ENCODE measurements around the gene SBNO1.
"Not testable (repeated sequence)": the region's sequence is repeated elsewhere in the genome, so short reads cannot be mapped to it uniquely, and the experiment has no call there.

The SBNO1 gene

GRCh38 chr12:123388177-123388950 lies 23.7 kb upstream of the SBNO1 start:
- no peak for FAIRE-seq

GRCh38 chr12:123387508-123388176 lies 23.0 kb upstream of the SBNO1 start:
- no peak for FAIRE-seq

DNA sequence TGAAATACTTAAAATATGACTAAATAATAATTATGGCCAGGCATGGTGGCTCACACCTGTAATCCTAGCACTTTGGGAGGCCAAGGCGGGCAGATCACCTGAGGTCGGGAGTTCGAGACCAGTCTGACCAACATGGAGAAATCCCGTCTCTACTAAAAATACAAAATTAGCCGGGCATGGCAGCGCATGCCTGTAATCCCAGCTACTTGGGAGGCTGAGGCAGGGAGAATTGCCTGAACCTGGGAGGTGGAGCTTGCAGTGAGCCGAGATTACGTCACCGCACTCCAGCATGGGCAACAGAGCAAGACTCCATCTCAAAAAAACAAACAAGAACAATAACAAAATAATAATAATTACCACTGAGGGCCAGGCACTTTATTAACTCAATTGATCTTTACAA lies 20.9 kb upstream of the SBNO1 start:
- not testable (repeated sequence) for FAIRE-seq

DNA sequence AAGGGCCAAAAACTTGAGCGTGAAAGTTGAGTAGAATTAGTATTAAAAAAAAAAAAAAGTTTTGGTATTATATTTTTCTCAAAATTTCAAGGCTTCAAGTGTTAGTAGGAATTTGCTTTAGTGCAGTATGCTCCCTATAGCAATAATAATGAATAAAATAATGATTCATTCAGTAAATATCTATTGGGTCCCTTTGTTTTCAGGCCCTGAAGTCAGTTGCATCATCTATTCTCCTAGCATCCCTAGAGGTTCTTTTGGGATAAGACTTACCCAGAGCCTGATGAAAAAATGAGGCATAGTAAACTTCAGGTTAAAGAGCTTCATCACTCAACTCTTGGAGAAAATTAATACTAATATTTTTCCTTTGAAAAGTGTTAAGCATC lies 20.3 kb upstream of the SBNO1 start:
- FAIRE-seq, result no peak

DNA sequence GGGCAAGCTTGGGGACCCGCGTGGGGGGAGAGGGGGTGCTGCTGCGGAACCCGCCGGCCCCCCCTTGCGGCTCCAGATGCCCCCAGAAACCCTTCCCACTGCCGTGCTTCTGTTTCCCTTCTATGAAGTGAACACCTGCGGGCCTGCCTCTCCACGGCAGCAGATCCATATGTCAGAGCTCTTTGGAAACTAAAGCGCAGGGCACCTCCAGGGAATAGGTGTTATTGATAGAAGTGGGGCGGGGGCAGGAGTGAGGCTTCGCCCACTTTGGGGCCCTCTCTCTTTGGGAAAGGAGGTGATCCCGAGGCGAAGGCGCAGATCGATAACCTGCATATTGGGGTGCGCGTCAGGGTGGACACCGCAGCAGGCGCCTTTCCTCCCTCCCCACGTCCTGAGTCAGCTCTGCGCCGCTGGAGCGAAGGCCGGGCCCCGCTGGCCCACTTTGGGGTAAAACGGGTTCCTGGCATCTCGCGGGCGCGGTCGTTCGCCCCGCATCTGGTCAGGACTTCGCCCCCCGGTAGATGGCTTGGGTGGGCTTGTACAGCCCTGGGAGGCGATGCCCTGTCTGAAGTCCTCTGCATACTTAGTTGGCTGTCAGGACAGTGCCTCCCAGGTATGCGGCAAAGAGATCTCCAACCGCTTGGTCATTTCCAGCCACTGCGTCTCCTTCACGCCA lies 19.8 kb upstream of the SBNO1 start:
- no peak for FAIRE-seq

DNA sequence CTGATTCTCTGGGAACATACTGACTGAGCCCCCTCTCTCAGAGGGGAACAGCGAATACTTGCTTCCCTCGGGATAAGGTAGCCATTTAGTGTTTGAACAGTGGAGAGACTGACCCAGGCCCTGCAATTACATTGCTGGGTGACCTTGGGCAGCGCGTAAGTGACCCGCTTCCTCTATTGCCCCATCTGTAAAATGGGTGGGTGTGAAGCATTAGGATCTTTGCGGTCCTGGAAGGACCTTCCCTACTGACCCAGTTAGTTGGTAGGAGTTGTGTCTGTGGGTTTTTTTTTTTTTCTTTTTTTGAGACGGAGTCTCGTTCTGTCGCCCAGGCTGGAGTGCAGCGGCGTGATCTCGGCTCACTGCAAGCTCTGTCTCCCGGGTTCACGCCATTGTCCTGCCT lies 18.0 kb upstream of the SBNO1 start:
- FAIRE-seq, result no peak

- no peak for FAIRE-seq
Measured at GRCh38 chr12:123379391-123379790, 14.7 kb upstream of the SBNO1 start.

- not testable (repeated sequence) for FAIRE-seq
Measured at GRCh38 chr12:123372415-123372814, 7.8 kb upstream of the SBNO1 start.

DNA sequence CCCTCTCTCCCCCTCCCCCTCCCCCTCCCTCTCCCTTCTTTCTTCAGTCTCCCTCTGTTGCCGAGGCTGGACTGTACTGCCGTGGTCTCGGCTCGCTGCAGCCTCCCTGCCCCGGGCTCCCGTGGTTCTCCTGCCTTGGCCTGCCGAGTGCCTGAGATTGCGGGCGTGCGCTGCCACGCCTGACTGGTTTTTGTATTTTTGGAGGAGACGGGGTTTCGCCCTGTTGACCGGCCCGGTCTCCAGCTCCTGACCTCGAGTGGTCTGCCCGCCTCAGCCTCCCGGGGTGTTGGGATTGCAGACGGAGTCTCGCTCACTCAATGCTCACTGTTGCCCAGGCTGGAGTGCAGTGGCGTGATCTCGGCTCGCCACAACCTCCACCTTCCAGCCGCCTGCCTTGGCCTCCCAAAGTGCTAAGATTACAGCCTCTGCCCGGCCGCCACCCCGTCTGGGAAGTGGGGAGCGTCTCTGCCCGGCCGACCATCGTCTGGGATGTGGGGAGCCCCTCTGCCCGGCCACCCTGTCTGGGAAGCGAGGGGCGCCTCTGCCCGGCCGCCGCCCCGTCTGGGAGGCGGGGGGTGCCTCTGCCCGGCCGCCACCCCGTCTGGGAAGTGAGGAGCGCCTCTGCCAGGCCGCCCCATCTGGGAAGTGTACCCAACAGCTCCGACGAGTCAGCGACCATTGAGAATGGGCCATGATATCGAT lies 7.2 kb upstream of the SBNO1 start:
- not testable (repeated sequence) for FAIRE-seq

GRCh38 chr12:123369229-123369628 lies 4.6 kb upstream of the SBNO1 start:
- no peak for FAIRE-seq

DNA sequence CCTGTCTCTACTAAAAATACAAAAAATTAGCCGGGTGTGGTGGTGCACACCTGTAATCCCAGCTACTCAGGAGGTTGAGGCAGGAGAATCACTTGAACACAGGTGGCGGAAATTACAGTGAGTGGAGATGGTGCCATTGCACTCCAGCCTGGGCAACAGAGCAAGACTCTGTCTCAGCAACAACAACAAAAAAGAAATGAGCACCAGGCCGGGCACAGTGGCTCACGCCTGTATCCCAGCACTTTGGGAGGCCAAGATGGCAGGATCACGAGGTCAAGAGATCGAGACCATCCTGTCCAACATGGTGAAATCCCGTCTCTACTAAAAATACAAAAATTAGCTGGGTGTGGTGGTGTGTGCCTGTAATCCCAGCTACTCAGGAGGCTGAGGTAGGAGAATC lies 3.8 kb upstream of the SBNO1 start:
- not testable (repeated sequence) for FAIRE-seq

- no peak for FAIRE-seq
Measured at GRCh38 chr12:123367511-123367910, 2.9 kb upstream of the SBNO1 start.

- no peak for FAIRE-seq
Measured at GRCh38 chr12:123365025-123365917, 624 bp upstream of the SBNO1 start.

DNA sequence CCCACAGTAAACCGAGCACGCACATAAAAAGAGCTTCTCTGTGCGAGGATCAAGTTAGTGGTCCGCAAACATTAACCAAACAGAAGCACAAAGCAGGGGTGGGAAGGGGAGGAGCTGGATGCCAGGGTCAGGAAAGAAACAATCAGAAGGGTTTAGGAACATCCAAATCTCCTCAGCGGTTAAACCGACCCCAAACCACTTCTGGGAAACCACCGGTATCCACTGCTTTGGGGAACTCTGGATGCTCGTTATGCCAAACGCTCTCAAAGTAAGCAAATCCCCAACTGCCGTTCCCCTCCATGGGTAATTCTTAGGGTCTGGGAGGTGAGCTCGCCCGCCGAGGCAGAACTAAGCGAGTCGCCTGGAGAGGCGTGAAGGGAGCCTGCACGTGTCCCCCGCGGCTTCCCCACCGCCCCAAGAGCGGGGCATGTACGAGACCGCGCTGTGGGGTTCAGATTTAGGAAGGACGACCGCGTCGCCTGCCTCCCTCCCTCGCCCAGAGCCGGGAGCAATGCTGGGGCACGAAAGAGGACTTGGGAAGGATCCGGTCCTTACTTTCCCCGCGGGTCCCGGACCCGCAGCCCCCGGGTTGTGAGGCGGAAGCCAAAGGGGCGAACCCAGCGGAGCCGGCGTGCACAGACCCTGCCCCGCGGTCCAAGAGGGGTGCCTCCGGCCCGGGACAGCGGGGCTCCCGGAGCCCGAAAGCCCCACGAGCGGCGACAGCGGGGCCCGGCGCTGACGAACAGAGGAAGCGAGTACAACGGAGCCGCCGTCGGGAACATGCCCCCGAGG lies 711 bp downstream of the SBNO1 start:
- no peak for FAIRE-seq

DNA sequence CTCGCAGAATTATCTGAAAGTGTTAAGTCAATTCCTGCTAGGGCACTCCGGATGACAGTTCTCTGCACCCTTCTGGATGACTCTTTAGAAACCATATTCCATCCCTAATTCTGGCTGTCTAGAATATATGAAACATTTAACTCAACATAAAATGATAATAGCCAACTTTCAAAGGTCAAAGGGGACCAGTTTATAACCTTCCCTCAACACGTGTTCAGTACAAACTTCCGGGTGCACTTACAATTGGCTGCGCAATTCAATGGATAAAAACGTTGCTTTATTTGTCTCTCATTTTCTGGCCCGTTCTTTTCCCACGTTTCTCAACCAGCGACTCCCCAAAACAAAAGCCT lies 1.3 kb downstream of the SBNO1 start:
- no peak for FAIRE-seq

DNA sequence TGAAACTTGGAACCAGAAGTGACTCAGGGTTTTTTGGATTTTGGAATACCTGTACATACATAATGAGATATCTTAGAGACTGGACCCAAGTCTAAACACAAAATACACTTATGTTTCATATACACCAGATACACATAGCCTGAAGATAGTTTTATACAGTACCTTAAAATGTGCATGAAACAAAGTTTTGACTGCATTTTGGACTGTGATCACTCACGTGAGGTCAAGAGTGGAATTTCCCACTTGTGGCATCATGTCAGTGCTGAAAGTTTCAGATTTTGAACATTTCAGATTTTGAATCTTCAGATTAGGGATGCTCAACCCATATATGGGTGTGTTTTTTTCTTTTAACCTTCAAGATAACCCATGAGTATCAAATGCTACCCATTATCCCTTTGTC lies 6.6 kb downstream of the SBNO1 start:
- no peak for FAIRE-seq

GRCh38 chr12:123356159-123356670 lies 8.4 kb downstream of the SBNO1 start:
- FAIRE-seq, result no peak

GRCh38 chr12:123354600-123354999 lies 10.0 kb downstream of the SBNO1 start:
- no peak for FAIRE-seq

DNA sequence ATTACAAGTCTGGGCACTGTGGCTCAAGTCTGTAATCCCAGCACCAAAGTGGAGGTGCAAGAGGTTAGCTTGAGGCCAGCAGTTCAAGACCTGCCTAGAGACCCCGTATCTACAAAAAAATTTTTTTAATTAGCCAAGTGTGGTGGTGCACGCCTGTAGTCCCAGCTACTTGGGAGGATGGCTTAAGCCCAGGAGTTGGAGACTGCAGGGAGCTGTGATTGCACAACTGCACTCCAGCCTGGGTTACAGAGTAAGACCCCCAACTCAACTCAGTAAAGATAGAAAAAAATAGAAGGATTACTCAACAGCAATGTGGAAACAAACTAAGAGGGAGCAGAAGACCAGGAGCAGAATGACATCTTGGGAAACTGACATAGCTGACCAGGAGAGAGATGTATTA lies 13.3 kb downstream of the SBNO1 start:
- FAIRE-seq, result no peak

DNA sequence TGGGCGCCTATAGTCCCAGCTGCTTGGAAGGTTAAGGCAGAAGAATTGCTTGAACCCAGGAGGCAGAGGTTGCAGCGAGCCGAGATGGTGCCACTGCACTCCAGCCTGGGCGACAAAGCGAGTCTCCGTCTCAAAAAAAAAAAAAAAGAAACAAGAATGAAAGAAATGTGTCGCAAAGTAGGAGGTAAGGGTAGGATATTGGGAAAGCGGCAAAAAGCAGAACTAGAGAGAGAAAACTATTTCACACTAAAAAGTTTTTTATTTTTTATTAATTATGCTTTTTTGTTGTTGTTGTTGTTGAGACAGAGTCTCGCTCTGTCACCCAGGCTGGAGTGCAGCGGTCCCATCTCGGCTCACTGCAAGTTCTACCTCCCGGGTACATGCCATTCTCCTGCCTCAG lies 17.7 kb downstream of the SBNO1 start:
- FAIRE-seq, result no peak

GRCh38 chr12:123344086-123344485 lies 20.6 kb downstream of the SBNO1 start:
- no peak for FAIRE-seq

Data from A204.1 (cell line).